Peyer's patch (tissue), 4 donors: ENCODE data around the gene SF3A2.

Source experiments
- POLR2A ChIP-seq, 2 donors: fragments of 450-650 bp; IDR thresholded peaks; one replicate each; pipeline ENCODE4 v1.5.1; 2017; ENCODE audit warnings: antibody characterized with exemption in 2 of 2, mild to moderate bottlenecking in 2 of 2, moderate library complexity in 2 of 2
- TF ChIP-seq, protein P1 (sequence below), 6 experiments: fragments of 450-650 bp in 4 of 6; fragments of 200-600 bp in 2 of 6; sonication (generic) in 1 of 6; IDR thresholded peaks; one replicate each; pipeline ENCODE4 v1.5.1; 2017 to 2019; ENCODE audit warnings: antibody characterized with exemption in 6 of 6, mild to moderate bottlenecking in 3 of 6, moderate library complexity in 1 of 6

DNA sequence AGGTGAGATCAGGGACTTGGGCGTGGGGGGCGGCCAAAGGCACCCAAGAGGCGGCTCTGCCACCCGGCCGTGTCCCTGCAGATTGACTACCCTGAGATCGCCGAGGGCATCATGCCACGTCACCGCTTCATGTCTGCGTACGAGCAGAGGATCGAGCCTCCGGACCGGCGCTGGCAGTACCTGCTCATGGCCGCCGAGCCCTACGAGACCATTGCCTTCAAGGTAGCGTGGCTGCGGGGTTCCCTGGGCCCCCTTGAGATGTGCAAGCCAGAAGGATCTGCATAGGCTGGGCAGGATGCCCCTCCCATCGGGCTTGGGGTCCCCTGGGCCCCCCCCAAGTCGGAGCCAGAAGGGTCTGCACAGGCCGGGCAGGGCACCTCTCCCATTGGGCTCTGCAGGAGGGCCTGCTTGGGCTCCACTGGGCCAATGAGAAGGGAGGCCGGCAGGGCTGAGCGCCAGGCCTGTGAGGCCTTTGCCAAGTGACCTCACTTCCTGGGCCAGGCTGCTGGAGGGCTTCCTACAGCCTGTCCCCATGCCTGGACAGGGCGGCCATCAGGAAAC is 10.3 kb downstream of the SF3A2 start:
- TF ChIP-seq, protein P1, sequence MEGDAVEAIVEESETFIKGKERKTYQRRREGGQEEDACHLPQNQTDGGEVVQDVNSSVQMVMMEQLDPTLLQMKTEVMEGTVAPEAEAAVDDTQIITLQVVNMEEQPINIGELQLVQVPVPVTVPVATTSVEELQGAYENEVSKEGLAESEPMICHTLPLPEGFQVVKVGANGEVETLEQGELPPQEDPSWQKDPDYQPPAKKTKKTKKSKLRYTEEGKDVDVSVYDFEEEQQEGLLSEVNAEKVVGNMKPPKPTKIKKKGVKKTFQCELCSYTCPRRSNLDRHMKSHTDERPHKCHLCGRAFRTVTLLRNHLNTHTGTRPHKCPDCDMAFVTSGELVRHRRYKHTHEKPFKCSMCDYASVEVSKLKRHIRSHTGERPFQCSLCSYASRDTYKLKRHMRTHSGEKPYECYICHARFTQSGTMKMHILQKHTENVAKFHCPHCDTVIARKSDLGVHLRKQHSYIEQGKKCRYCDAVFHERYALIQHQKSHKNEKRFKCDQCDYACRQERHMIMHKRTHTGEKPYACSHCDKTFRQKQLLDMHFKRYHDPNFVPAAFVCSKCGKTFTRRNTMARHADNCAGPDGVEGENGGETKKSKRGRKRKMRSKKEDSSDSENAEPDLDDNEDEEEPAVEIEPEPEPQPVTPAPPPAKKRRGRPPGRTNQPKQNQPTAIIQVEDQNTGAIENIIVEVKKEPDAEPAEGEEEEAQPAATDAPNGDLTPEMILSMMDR (IDR thresholded peaks at IDR 0.05): no peak
- TF ChIP-seq POLR2A (IDR thresholded peaks at IDR 0.05): no peak
